ENCODE results near the gene FBXO28.
"Not testable (repeated sequence)": the region's sequence is repeated elsewhere in the genome, so short reads cannot be mapped to it uniquely, and the experiment has no call there.

FBXO28 gene, protein sequence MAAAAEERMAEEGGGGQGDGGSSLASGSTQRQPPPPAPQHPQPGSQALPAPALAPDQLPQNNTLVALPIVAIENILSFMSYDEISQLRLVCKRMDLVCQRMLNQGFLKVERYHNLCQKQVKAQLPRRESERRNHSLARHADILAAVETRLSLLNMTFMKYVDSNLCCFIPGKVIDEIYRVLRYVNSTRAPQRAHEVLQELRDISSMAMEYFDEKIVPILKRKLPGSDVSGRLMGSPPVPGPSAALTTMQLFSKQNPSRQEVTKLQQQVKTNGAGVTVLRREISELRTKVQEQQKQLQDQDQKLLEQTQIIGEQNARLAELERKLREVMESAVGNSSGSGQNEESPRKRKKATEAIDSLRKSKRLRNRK

GRCh38 chr1:224113918-224114786 lies at the start of gene FBXO28:
Gene FBXO28, plus strand, starts transcription at chr1:224114111. Its CDS starts 19 bp downstream, at chr1:224114130.
- DNase-seq (ENCODE audit: low read depth, low spot score) = peak; percentile 95

DNA sequence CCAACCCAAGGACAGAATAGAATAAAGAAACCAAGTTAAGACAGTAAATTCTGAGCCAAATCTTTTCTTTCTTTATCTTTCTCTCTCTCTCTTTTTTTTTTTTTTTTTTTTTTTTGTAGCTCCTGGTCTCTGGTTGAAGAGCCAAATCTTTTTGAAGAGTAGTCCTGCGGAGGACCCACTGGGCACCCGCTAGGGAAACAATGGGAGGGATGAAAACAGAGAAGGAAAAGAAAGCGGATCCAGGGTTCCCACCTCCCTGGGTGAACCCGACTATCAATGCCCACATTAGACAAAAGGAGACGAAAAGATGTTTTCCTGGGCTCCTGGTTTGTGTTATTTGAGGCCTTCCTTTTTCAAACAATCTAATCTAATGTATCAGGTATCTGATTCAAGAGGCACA lies 49.8 kb upstream of the FBXO28 start:
- DNase-seq (ENCODE audit: low read depth, low spot score) = no peak

DNA sequence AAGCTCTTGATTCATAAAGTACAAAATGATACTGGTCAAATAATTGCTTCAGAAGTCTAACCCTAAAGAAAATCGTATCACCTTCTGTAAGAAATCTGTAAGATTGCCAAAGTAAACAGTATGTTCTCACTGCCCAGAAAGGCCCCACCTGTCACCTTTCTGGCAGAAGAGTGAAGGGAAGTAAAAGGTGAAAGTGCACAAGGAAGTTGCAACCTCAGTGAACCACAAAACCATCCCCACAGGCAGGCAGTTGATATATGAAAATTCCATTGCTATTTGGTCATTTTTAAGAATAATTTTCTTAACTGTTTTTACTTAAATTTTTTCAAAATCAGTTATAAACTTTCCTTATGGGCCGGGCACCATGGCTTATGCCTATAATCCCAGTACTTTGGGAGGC lies 48.5 kb upstream of the FBXO28 start:
- DNase-seq (ENCODE audit: low read depth, low spot score) = no peak

DNA sequence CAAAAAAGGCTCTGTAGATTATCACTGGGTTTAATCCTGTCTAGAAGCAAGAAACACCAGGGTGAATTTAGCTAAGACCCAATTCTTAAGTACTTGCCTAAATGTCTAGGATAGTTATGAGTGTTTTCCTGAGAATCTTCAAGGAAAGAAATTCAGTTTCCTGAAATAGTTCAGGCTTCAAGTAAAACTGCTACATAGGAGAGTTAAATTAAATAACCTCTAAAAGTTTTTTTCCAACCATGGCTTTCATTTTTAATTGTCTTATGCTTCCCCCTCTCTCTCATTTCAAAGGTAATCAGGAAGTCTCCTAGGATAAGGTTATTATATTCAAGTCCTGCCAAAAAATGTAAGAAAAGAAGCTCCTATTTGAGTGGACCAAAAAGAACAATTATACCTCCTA lies 46.7 kb upstream of the FBXO28 start:
- DNase-seq (ENCODE audit: low read depth, low spot score) = no peak

- no peak for DNase-seq (ENCODE audit: low read depth, low spot score)
These were observed 46.1 kb upstream of the FBXO28 start for GRCh38 chr1:224067621-224068457.

GRCh38 chr1:224068458-224069072 lies 45.3 kb upstream of the FBXO28 start:
- no peak for DNase-seq (ENCODE audit: low read depth, low spot score)

- no peak for DNase-seq (ENCODE audit: low read depth, low spot score)
These were observed 44.8 kb upstream of the FBXO28 start for GRCh38 chr1:224069138-224069537.

DNA sequence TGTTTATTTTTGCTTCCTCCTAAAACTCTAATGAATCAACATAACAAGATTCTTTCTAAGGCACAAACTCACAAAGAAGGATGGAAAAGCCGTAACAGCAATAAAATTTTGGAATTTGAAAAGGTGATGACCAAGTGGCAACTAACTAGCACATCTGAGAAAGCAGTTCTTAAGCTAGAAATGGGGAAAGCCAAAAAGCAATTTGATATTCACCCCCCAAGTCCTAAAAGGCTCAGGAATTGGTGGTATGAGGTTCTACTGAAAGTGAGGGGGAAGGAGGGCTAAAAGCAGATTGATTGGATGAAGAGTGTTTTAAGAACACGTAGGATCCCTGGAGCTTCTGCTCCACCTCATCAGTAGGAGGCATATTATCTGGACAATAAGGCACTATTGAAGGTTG lies 43.4 kb upstream of the FBXO28 start:
- DNase-seq (ENCODE audit: low read depth, low spot score) = no peak

- no peak for DNase-seq (ENCODE audit: low read depth, low spot score)
These were observed 37.5 kb upstream of the FBXO28 start for GRCh38 chr1:224076407-224076806.

- DNase-seq (ENCODE audit: low read depth, low spot score) = not testable (repeated sequence)
These were observed 34.3 kb upstream of the FBXO28 start for GRCh38 chr1:224079644-224080043.

DNA sequence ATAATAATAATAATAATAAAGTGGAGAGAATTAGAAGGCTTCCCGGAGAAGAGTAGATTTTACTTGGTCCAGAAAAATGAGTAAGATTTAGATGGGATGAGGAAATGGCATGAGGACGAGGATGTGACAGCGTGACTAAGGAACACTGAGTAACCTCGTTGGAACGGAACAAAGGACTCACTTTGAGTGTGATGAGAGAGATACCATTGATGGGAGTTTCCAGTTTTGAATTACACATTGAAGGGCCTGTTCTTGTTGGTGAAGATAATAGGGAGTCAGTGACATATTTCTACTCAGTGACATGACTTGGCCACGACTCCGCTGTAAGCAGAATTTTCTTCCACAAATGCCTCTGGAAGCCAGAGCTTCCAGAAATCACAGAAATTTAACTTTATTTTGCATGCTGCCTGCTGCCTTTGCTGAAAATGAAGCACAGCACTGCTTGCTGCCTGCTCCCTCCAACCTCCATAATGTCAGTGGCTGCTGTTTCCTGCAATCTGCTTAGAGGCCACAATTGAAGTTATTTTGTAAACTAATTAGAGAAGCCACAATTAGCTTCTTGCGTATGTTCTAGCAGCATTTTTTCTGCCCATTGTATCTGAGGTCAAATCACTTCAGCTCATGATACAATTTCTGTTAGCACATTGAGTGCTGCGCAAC lies 33.7 kb upstream of the FBXO28 start:
- no peak for DNase-seq (ENCODE audit: low read depth, low spot score)

GRCh38 chr1:224081604-224082003 lies 32.3 kb upstream of the FBXO28 start:
- DNase-seq (ENCODE audit: low read depth, low spot score) = no peak

GRCh38 chr1:224082146-224082545 lies 31.8 kb upstream of the FBXO28 start:
- DNase-seq (ENCODE audit: low read depth, low spot score) = no peak

GRCh38 chr1:224084867-224085266 lies 29.0 kb upstream of the FBXO28 start:
- no peak for DNase-seq (ENCODE audit: low read depth, low spot score)

- DNase-seq (ENCODE audit: low read depth, low spot score) = no peak
These were observed 28.3 kb upstream of the FBXO28 start for GRCh38 chr1:224085421-224086108.

DNA sequence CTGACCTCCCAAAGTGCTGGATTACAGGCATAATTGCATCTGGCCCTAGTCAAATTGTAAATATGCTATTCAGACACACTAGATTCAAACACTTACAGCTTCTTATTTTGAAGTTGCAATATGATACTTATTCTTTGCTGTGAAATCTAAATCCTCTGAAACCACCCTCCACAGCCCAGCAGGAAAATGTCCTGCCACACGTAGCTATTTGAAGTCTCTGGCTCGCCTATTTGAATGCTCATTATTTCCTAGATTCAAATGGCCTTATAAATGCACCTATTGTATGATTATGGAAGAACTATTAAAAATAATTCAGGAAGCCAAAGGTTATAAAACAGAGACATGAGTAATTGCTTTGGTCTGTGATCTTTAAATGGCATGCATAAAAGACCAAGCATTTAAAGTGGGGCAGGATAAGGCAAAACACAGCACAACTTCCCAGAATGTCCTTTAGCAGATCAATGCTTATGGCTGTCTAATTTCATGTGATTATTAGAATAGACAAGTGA lies 26.6 kb upstream of the FBXO28 start:
- no peak for DNase-seq (ENCODE audit: low read depth, low spot score)

GRCh38 chr1:224089583-224089982 lies 24.3 kb upstream of the FBXO28 start:
- DNase-seq (ENCODE audit: low read depth, low spot score) = no peak

GRCh38 chr1:224090116-224090515 lies 23.8 kb upstream of the FBXO28 start:
- DNase-seq (ENCODE audit: low read depth, low spot score) = no peak

GRCh38 chr1:224092111-224092510 lies 21.8 kb upstream of the FBXO28 start:
- DNase-seq (ENCODE audit: low read depth, low spot score) = no peak

- no peak for DNase-seq (ENCODE audit: low read depth, low spot score)
These were observed 21.3 kb upstream of the FBXO28 start for GRCh38 chr1:224092601-224093000.

Data from iPS DF 19.7 (cell line).